Retinal pigment epithelial cell (primary cell): ENCODE results near the gene IMPACT.

Experiments used
- DNase-seq: peaks from one replicate; pipeline ENCODE4 v3.0.0-alpha.2; 2010; ENCODE audit warnings: low read depth
- H3K4me3 ChIP-seq: 2 replicates; pipeline ENCODE4 v1.5.1; 2011; ENCODE audit warnings: mild to moderate bottlenecking, low read length, control low read depth, moderate library complexity
- TF ChIP-seq, protein P1 (sequence below): conservative IDR thresholded peaks from 2 replicates; pipeline ENCODE4 v1.5.1; 2011; ENCODE audit warnings: low read depth, low read length, control low read depth, inconsistent platforms

IMPACT gene

GRCh38 chr18:24395049-24395795 lies 31.2 kb upstream of the IMPACT start:
- H3K4me3 ChIP-seq: no peak overlapping the region
- TF ChIP-seq, protein P1, sequence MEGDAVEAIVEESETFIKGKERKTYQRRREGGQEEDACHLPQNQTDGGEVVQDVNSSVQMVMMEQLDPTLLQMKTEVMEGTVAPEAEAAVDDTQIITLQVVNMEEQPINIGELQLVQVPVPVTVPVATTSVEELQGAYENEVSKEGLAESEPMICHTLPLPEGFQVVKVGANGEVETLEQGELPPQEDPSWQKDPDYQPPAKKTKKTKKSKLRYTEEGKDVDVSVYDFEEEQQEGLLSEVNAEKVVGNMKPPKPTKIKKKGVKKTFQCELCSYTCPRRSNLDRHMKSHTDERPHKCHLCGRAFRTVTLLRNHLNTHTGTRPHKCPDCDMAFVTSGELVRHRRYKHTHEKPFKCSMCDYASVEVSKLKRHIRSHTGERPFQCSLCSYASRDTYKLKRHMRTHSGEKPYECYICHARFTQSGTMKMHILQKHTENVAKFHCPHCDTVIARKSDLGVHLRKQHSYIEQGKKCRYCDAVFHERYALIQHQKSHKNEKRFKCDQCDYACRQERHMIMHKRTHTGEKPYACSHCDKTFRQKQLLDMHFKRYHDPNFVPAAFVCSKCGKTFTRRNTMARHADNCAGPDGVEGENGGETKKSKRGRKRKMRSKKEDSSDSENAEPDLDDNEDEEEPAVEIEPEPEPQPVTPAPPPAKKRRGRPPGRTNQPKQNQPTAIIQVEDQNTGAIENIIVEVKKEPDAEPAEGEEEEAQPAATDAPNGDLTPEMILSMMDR: no peak
- no peak for DNase-seq

DNA sequence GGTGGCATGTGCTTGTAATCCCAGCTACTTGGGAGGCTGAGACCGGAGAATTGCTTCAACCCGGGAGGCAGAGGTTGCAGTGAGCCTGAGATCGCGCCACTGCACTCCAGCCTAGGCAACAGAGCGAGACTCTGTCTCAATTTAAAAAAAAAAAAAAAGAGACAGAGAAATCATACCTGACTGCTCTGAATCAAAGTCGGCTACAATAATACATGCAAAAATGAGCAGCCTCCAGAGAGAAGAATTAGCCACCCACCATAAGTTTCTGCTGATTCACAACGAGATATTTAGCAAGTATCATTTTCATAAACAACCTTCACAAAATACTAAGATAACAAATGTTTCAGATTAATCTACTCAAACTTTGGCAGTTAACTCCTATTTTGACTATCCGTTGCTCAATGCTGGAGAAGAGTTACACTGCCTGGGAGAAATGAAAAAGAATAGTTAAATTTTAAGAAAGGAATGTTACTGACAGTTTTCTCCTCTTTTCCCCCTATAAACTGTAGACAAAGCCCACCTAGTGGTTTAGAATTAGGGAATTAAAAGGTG lies 30.3 kb upstream of the IMPACT start:
- TF ChIP-seq, protein P1: no peak
- no peak for DNase-seq
- H3K4me3 ChIP-seq: peak overlapping the region; percentile 66

DNA sequence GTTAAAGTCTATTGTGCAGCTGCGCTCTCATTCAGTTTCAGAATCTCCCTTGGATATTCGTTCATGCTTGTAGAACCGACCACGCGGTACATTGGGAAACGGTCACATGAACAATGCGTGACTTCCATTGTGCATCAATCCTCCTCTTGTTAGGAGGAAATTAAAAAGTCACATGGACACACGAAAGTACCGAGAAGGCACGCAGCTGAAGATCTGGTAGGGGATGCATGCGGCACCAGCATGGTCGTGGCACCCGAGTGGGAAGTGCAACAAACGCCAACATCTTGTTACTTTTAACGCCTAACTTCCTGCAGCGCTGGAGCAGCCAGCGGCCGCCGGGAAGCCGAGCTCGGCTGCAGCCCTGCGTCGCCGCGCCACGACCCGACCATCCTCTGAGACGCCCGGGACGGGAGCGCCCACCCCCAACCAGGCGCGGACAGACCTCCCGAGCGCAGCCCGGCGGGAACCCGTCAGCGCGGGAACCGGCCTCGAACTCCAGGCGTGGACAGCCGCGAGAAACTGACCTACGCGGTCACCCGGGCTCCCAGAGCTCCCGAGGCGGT lies 29.3 kb upstream of the IMPACT start:
- peak overlapping the region; percentile 66 for H3K4me3 ChIP-seq
- peak; percentile 58 for DNase-seq
- TF ChIP-seq, protein P1: no peak

DNA sequence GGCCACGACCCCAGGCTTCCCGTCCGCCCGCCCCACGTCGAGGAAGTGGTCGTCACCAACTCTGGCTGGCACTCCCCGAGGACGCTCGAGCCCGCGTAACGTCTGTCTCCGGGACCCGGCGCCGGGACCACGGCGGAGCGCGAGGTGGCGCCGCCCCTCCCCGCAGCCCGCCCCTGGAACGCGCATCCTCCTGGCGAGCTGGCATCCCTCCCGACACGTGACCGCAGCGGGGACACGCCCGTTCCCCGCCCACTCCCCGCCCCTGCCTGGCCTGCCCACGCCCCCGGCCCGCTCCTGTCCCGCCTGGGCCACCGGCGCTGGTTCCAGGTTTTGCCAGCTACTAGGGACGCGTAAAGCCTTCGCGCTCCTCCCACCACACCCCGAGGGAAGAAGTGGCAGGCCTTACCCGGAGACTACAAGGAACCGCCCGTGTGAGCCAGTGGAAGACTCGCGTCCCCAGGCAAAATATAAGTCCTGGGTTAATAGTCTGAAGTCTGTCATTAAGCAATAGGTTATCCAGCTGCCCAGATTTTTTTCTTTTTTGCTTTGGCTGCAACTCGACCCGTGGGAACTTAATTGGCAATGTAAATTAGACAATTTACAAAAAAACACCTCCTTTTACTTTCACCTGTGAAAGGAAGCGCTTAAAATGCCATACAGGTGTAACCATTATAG lies 28.6 kb upstream of the IMPACT start, which contains the start of gene OSBPL1A:
Gene OSBPL1A (minus strand): TSS at position 131 of the 675 bp plus-strand sequence. CDS start 20,291 bp downstream, outside the sequence.
- TF ChIP-seq, protein P1: no peak
- DNase-seq: peak; percentile 81
- peak within 1 kb of the TSS; percentile 66 for H3K4me3 ChIP-seq

DNA sequence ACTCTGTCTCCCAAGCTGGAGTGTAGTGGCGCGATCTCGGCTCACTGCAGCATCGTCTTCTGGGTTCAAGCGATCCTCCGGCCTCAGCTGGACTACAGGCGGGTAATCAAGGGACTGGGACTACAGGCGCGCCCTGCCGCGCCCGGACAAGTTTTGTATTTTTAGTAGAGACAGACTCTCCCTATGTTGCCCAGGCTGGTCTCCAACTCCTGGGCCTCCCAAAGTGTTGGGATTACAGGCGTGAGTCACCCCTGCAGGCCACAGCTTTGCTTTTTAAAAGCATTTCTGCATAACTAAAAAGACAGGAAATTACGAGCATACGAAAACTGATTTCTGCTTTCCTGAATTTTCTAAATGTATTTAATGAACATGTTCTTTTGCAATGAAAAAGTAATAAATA lies 27.9 kb upstream of the IMPACT start:
- peak overlapping the region; percentile 45 for H3K4me3 ChIP-seq
- TF ChIP-seq, protein P1: no peak
- peak; percentile 54 for DNase-seq

DNA sequence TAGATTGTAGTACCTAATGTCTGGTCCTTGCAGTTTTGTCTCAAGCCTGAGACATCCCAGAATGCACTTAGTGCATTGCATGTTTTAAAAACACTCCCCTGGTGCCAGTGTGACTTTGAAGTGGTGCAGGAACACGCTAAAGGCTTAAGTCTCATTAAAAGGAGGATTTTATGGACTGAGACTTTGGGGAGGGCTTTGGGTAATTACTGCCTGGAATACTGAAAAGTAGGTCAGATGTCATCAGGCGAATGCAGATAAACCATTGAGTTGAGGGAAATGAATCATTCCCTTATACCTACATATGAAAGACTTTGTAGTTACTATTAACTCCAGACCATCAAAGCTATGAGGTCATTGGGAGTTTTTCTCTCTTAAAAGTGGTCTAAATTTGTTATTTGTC lies 25.9 kb upstream of the IMPACT start:
- peak; percentile 78 for DNase-seq
- TF ChIP-seq, protein P1: no peak
- H3K4me3 ChIP-seq: no peak overlapping the region
